ENCODE data around the gene MAP4K2.

Gene MAP4K2

GRCh38 chr11:64802370-64803157 lies 450 bp downstream of the MAP4K2 start:
- DNase-seq, result no peak
- TF ChIP-seq, protein P1, sequence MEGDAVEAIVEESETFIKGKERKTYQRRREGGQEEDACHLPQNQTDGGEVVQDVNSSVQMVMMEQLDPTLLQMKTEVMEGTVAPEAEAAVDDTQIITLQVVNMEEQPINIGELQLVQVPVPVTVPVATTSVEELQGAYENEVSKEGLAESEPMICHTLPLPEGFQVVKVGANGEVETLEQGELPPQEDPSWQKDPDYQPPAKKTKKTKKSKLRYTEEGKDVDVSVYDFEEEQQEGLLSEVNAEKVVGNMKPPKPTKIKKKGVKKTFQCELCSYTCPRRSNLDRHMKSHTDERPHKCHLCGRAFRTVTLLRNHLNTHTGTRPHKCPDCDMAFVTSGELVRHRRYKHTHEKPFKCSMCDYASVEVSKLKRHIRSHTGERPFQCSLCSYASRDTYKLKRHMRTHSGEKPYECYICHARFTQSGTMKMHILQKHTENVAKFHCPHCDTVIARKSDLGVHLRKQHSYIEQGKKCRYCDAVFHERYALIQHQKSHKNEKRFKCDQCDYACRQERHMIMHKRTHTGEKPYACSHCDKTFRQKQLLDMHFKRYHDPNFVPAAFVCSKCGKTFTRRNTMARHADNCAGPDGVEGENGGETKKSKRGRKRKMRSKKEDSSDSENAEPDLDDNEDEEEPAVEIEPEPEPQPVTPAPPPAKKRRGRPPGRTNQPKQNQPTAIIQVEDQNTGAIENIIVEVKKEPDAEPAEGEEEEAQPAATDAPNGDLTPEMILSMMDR (IDR thresholded peaks at IDR 0.05; ENCODE audit: low read depth, low read length, missing control alignments), result no peak
- H3K27me3 ChIP-seq (replicated peaks), result no peaks in the 10 kb centered on the region
- H3K27ac ChIP-seq, result no peak overlapping the region
- H3K4me3 ChIP-seq (ENCODE audit: low read depth, low read length), result peak overlapping the region; percentile 57
- H3K36me3 ChIP-seq (replicated peaks), result peaks cover 13% of the 10 kb centered on the region
- in situ Hi-C loops (cut with HindIII; ENCODE audit: low pct_ligation_motif_present, low sequenced_read_pairs), result no loop called here

GRCh38 chr11:64801561-64802369 lies 1.2 kb downstream of the MAP4K2 start:
- Histone ChIP-seq H3K36me3 (replicated peaks) (peaks cover 13% of the 10 kb centered on the region), H3K4me3 (ENCODE audit: low read depth, low read length) (peak overlapping the region; percentile 57), H3K27me3 (replicated peaks) (no peaks in the 10 kb centered on the region), H3K27ac (no peak overlapping the region)
- TF ChIP-seq, protein P1 (IDR thresholded peaks at IDR 0.05; ENCODE audit: low read depth, low read length, missing control alignments), result no peak
- DNase-seq, result no peak
- in situ Hi-C loops (cut with HindIII; ENCODE audit: low pct_ligation_motif_present, low sequenced_read_pairs), result no loop called here

GRCh38 chr11:64801158-64801464 lies 1.9 kb downstream of the MAP4K2 start:
- no peaks in the 10 kb centered on the region for H3K27me3 ChIP-seq (replicated peaks)
- in situ Hi-C loops (cut with HindIII; ENCODE audit: low pct_ligation_motif_present, low sequenced_read_pairs), result no loop called here
- H3K36me3 ChIP-seq (replicated peaks), result peaks cover 19% of the 10 kb centered on the region
- H3K4me3 ChIP-seq (ENCODE audit: low read depth, low read length), result no peak overlapping the region
- DNase-seq, result no peak
- TF ChIP-seq, protein P1 (IDR thresholded peaks at IDR 0.05; ENCODE audit: low read depth, low read length, missing control alignments), result no peak
- H3K27ac ChIP-seq, result no peak overlapping the region

GRCh38 chr11:64800303-64801157 lies 2.5 kb downstream of the MAP4K2 start:
- in situ Hi-C loops (cut with HindIII; ENCODE audit: low pct_ligation_motif_present, low sequenced_read_pairs), result no loop called here
- no peak for DNase-seq
- H3K27ac ChIP-seq, result no peak overlapping the region
- no peak overlapping the region for H3K4me3 ChIP-seq (ENCODE audit: low read depth, low read length)
- TF ChIP-seq, protein P1 (IDR thresholded peaks at IDR 0.05; ENCODE audit: low read depth, low read length, missing control alignments), result no peak
- H3K27me3 ChIP-seq (replicated peaks), result no peaks in the 10 kb centered on the region
- H3K36me3 ChIP-seq (replicated peaks), result peaks cover 19% of the 10 kb centered on the region

DNA sequence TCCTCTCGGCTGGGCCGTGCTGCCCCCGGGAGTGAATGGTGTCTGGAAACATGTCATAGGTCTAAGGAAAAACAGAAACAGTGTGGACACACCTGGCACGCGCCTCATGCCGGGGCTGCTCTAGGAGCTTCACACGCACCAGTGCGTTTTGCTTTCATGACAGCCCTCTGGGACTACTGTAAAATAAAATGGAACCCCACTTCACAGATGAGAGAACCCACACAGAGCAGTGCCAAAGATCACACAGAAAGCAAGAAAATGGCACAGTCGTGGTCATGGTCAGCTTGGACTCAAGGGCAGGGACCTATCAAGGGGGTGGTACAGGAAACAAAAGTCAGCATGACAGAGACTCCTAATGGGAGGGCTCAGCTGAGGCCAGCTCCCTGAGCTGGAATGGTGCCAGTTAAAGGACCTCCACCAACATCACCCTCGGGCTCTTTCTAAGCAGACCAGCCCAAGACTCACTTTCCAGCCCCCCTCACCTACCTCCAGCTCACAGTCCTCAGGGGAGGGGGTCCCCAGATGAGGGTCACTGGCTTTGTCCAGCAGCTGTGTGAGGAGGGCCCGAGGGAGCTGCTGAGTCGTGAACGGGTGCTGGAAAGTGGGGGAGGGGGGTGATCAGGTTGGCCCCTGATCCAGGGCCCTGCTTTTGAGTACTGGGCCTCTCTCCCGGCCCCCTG lies 3.3 kb downstream of the MAP4K2 start:
- Histone ChIP-seq H3K4me3 (ENCODE audit: low read depth, low read length) (no peak overlapping the region), H3K36me3 (replicated peaks) (peaks cover 13% of the 10 kb centered on the region), H3K27ac (no peak overlapping the region), H3K27me3 (replicated peaks) (no peaks in the 10 kb centered on the region)
- no peak for DNase-seq
- in situ Hi-C loops (cut with HindIII; ENCODE audit: low pct_ligation_motif_present, low sequenced_read_pairs), result no loop called here
- TF ChIP-seq, protein P1 (IDR thresholded peaks at IDR 0.05; ENCODE audit: low read depth, low read length, missing control alignments), result no peak
